Endothelial cell of umbilical vein (primary cell): Measurements from ENCODE around the gene TRIM43B.
"Not testable (repeated sequence)": the region's sequence is repeated elsewhere in the genome, so short reads cannot be mapped to it uniquely, and the experiment has no call there.

Source experiments
- EZH2 ChIP-seq: IDR thresholded peaks from 2 replicates; pipeline ENCODE4 v1.6.1; 2012; ENCODE audit warnings: borderline replicate concordance, low read depth, mild to moderate bottlenecking, moderate library complexity, low read length, inconsistent platforms; ENCODE audit not compliant: severe bottlenecking
- GATA2 ChIP-seq: IDR thresholded peaks from 2 replicates; pipeline ENCODE4 v1.7.0; 2011; ENCODE audit warnings: low read depth, mild to moderate bottlenecking, moderate library complexity, mixed read lengths, low read length; ENCODE audit not compliant: insufficient read length, insufficient read depth
- MYC ChIP-seq: IDR thresholded peaks from one replicate; pipeline ENCODE4 v1.6.1; 2011; ENCODE audit warnings: mild to moderate bottlenecking, low read depth, low read length
- POLR2A ChIP-seq: IDR thresholded peaks from 2 replicates; pipeline ENCODE4 v1.6.1; 2012; ENCODE audit warnings: low read depth, mild to moderate bottlenecking, control low read depth, low read length
- POLR2AphosphoS5 ChIP-seq: IDR thresholded peaks from 2 replicates; pipeline ENCODE4 v1.6.1; 2012; ENCODE audit warnings: low read depth, mild to moderate bottlenecking, control low read depth, low read length, moderate library complexity; ENCODE audit not compliant: insufficient read depth
- TF ChIP-seq, protein P1 (sequence below), 2 donors: IDR thresholded peaks; 1 replicate in 1 of 2; 2 replicates in 1 of 2; pipeline ENCODE4 v1.5.1; 2011; ENCODE audit warnings: low read length in 2 of 2, mild to moderate bottlenecking in 2 of 2, moderate library complexity in 2 of 2, control low read depth in 1 of 2, inconsistent platforms in 1 of 2, low read depth in 1 of 2; ENCODE audit not compliant: insufficient read depth in 1 of 2; ENCODE audit errors: extremely low read depth in 1 of 2
- TF ChIP-seq, protein P2 (sequence below): IDR thresholded peaks from 2 replicates; pipeline ENCODE4 v1.6.1; 2011; ENCODE audit not compliant: insufficient read depth, insufficient read length

DNA sequence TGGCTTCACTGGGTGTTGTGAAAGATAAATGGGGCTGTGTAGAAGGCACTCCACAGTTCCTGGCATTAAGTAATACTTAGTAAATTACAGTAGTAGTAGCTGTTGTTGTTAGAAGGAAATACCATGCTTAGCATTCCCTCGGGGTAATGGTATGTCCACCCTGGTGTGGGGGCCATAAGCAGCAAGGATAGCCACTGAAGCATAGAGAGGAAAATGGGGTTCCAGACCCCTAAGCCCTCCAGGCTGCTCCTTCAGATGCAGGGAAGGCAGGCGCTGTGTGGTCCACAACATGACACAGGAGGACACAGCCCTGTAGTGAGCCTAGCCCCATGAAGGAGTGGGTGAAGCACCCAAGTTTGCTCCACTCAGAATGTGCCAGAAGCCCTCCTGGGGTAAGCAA lies 50.6 kb downstream of the TRIM43B start:
- TF ChIP-seq MYC, POLR2AphosphoS5, EZH2, POLR2A, GATA2: not testable (repeated sequence)
- TF ChIP-seq, protein P1, sequence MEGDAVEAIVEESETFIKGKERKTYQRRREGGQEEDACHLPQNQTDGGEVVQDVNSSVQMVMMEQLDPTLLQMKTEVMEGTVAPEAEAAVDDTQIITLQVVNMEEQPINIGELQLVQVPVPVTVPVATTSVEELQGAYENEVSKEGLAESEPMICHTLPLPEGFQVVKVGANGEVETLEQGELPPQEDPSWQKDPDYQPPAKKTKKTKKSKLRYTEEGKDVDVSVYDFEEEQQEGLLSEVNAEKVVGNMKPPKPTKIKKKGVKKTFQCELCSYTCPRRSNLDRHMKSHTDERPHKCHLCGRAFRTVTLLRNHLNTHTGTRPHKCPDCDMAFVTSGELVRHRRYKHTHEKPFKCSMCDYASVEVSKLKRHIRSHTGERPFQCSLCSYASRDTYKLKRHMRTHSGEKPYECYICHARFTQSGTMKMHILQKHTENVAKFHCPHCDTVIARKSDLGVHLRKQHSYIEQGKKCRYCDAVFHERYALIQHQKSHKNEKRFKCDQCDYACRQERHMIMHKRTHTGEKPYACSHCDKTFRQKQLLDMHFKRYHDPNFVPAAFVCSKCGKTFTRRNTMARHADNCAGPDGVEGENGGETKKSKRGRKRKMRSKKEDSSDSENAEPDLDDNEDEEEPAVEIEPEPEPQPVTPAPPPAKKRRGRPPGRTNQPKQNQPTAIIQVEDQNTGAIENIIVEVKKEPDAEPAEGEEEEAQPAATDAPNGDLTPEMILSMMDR (IDR thresholded peaks at IDR 0.05; ENCODE audit: extremely low read depth in 1 of 2, insufficient read depth in 1 of 2, low read depth in 1 of 2, low read length in 2 of 2): not testable (repeated sequence)
- TF ChIP-seq, protein P2, sequence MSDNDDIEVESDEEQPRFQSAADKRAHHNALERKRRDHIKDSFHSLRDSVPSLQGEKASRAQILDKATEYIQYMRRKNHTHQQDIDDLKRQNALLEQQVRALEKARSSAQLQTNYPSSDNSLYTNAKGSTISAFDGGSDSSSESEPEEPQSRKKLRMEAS: not testable (repeated sequence)
